ENCODE results near the gene MCU.

DNA sequence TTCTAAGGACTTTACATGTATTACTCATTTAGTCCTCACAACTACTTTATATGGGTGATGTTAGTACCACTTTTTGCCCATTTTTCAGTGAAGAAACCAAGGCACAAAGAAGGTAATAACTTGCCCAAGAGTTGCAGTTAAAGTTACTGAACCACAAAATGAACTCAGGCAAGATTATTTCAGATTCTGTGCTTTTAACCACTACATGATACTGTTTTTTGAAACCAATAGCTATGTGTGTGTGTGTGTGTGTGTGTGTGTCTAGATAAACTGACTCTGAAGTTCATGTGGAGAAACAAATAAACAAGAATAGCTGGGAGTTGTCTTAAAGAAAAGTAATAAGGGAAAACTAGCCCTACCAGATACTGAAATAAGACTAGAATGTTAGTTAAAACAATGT is 140.8 kb downstream of the MCU start:
- TF ChIP-seq, protein P1, sequence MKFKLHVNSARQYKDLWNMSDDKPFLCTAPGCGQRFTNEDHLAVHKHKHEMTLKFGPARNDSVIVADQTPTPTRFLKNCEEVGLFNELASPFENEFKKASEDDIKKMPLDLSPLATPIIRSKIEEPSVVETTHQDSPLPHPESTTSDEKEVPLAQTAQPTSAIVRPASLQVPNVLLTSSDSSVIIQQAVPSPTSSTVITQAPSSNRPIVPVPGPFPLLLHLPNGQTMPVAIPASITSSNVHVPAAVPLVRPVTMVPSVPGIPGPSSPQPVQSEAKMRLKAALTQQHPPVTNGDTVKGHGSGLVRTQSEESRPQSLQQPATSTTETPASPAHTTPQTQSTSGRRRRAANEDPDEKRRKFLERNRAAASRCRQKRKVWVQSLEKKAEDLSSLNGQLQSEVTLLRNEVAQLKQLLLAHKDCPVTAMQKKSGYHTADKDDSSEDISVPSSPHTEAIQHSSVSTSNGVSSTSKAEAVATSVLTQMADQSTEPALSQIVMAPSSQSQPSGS (IDR thresholded peaks at IDR 0.05; ENCODE audit: low read length) = no peak
- TF ChIP-seq TAF7 (optimal IDR thresholded peaks at IDR 0.05; ENCODE audit: borderline replicate concordance, low read depth, low read length) = no peak
- TF ChIP-seq, protein P2, sequence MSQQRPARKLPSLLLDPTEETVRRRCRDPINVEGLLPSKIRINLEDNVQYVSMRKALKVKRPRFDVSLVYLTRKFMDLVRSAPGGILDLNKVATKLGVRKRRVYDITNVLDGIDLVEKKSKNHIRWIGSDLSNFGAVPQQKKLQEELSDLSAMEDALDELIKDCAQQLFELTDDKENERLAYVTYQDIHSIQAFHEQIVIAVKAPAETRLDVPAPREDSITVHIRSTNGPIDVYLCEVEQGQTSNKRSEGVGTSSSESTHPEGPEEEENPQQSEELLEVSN (IDR thresholded peaks at IDR 0.05) = no peak
- TF ChIP-seq, protein P3, sequence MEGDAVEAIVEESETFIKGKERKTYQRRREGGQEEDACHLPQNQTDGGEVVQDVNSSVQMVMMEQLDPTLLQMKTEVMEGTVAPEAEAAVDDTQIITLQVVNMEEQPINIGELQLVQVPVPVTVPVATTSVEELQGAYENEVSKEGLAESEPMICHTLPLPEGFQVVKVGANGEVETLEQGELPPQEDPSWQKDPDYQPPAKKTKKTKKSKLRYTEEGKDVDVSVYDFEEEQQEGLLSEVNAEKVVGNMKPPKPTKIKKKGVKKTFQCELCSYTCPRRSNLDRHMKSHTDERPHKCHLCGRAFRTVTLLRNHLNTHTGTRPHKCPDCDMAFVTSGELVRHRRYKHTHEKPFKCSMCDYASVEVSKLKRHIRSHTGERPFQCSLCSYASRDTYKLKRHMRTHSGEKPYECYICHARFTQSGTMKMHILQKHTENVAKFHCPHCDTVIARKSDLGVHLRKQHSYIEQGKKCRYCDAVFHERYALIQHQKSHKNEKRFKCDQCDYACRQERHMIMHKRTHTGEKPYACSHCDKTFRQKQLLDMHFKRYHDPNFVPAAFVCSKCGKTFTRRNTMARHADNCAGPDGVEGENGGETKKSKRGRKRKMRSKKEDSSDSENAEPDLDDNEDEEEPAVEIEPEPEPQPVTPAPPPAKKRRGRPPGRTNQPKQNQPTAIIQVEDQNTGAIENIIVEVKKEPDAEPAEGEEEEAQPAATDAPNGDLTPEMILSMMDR (IDR thresholded peaks at IDR 0.05; ENCODE audit: control extremely low read depth in 1 of 3, insufficient read depth in 1 of 3, low read depth in 1 of 3, low read length in 3 of 3) = no peak
- TF ChIP-seq BRCA1 (IDR thresholded peaks at IDR 0.05; ENCODE audit: low read depth, low read length) = no peak
- no peak for TF ChIP-seq SP1 (IDR thresholded peaks at IDR 0.05; ENCODE audit: low read depth, low read length)
- TF ChIP-seq JUND (IDR thresholded peaks at IDR 0.05; ENCODE audit: low read length) = no peak
- TF ChIP-seq TEAD4 (IDR thresholded peaks at IDR 0.05; ENCODE audit: low read depth, low read length) = no peak
- TF ChIP-seq POLR2A (IDR thresholded peaks at IDR 0.05; ENCODE audit: control extremely low read depth in 1 of 2, low read depth in 2 of 2, low read length in 2 of 2) = no peak
- no peak for TF ChIP-seq RAD21 (IDR thresholded peaks at IDR 0.05 in 1 of 2, conservative IDR thresholded peaks at IDR 0.05 in 1 of 2; ENCODE audit: low read depth in 2 of 2, low read length in 2 of 2)
- no peak for TF ChIP-seq HDAC6 (IDR thresholded peaks at IDR 0.05; ENCODE audit: low read depth, low read length)
